SK-N-SH (cell line): Measurements from ENCODE around the gene TMEM269. TPM values are rescaled to one million over a fixed set of nuclear protein-coding genes. Genes with fewer than 3 reads are reported as not detected.

Experiments
- CTCF ChIA-PET: fragments of 300-600, 350-600 bp; formaldehyde crosslinking; extraction: SDS; loops from one replicate; lab custom pipeline; 2021; lab: Yijun Ruan, JAX
- POLR2A ChIA-PET: fragments of 350-600 bp; sonication (Branson Sonifier 250); formaldehyde crosslinking; extraction: SDS; loops from one replicate; lab custom pipeline; 2020; ENCODE audit warnings: antibody characterized with exemption, inconsistent platforms; lab: Yijun Ruan, JAX
- DNase-seq: peaks from one replicate; pipeline ENCODE4 v3.0.0; 2012
- H2AFZ ChIP-seq: fragments of 200-600 bp; sonication (generic); 2 replicates; pipeline ENCODE4 v1.8.1; 2016; ENCODE audit warnings: antibody characterized with exemption, mild to moderate bottlenecking, low read depth
- H3F3A ChIP-seq: fragments of 200-600 bp; sonication (generic); replicated peaks from 2 replicates; pipeline ENCODE3; 2016; ENCODE audit warnings: antibody characterized with exemption, mild to moderate bottlenecking; ENCODE audit not compliant: insufficient read depth
- H3K27ac ChIP-seq, 2 experiments: fragments of 200-500 bp in 1 of 2; fragments of 200-600 bp in 1 of 2; sonication (Bioruptor generic) in 1 of 2; sonication (generic), shearing (Covaris generic) in 1 of 2; 2 replicates each; pipeline versions ENCODE4 v1.5.1 to v1.6.1; 2014 to 2016; ENCODE audit warnings: low read depth in 2 of 2, inconsistent platforms in 1 of 2, low read length in 1 of 2, mild to moderate bottlenecking in 1 of 2, mixed read lengths in 1 of 2
- H3K27me3 ChIP-seq: fragments of 200-600 bp; sonication (generic), shearing (Covaris generic); 2 replicates; pipeline ENCODE4 v1.6.1; 2016; ENCODE audit warnings: mixed run types; ENCODE audit not compliant: insufficient read depth
- H3K36me3 ChIP-seq, 2 experiments: fragments of 200-500 bp in 1 of 2; fragments of 200-600 bp in 1 of 2; sonication (Bioruptor generic) in 1 of 2; sonication (generic) in 1 of 2; replicated peaks in 1 of 2; 2 replicates each; pipeline versions ENCODE3 to v1.5.1; 2014 to 2016; ENCODE audit warnings: low read length in 1 of 2, mild to moderate bottlenecking in 1 of 2; ENCODE audit not compliant: insufficient read depth in 2 of 2, control insufficient read depth in 1 of 2
- H3K4me1 ChIP-seq, 2 experiments: fragments of 200-500 bp in 1 of 2; fragments of 200-600 bp in 1 of 2; sonication (Bioruptor generic) in 1 of 2; sonication (generic), shearing (Covaris generic) in 1 of 2; 2 replicates each; pipeline versions ENCODE4 v1.5.1 to v1.6.1; 2014 to 2016; ENCODE audit warnings: low read depth in 1 of 2, low read length in 1 of 2, mixed run types in 1 of 2; ENCODE audit not compliant: insufficient read depth in 2 of 2, control insufficient read depth in 1 of 2
- H3K4me2 ChIP-seq: fragments of 200-600 bp; sonication (generic), shearing (Covaris generic); 2 replicates; pipeline ENCODE4 v1.6.1; 2017; ENCODE audit warnings: mixed run types
- H3K4me3 ChIP-seq, 2 experiments: fragments of 200-500 bp in 1 of 2; fragments of 200-600 bp in 1 of 2; sonication (Bioruptor generic) in 1 of 2; sonication (generic), shearing (Covaris generic) in 1 of 2; 2 replicates each; pipeline versions ENCODE4 v1.5.1 to v1.8.1; 2014 to 2016; ENCODE audit warnings: low read depth in 2 of 2, inconsistent platforms in 1 of 2, low read length in 1 of 2, mild to moderate bottlenecking in 1 of 2, mixed read lengths in 1 of 2, moderate library complexity in 1 of 2
- H3K79me2 ChIP-seq: fragments of 200-600 bp; sonication (generic); 2 replicates; pipeline ENCODE4 v1.8.1; 2017; ENCODE audit warnings: mild to moderate bottlenecking; ENCODE audit not compliant: insufficient read depth
- H3K9ac ChIP-seq: fragments of 200-600 bp; sonication (generic); 2 replicates; pipeline ENCODE4 v1.6.1; 2017; ENCODE audit warnings: mixed run types
- H3K9me2 ChIP-seq: fragments of 200-600 bp; sonication (generic); 2 replicates; pipeline ENCODE4 v1.6.1; 2017; ENCODE audit warnings: mixed run types
- H3K9me3 ChIP-seq: fragments of 200-600 bp; sonication (generic); 2 replicates; pipeline ENCODE4 v1.6.1; 2017; ENCODE audit warnings: mixed run types, mild to moderate bottlenecking, moderate library complexity
- H4K20me1 ChIP-seq: fragments of 200-600 bp; sonication (generic); 2 replicates; pipeline ENCODE4 v1.6.1; 2017; ENCODE audit warnings: mild to moderate bottlenecking, mixed run types; ENCODE audit not compliant: insufficient read depth
- CHD2 ChIP-seq: fragments of 150-350 bp; IDR thresholded peaks from 2 replicates; pipeline ENCODE4 v1.6.1; 2018; ENCODE audit warnings: low read length; ENCODE audit not compliant: partially characterized antibody
- CTCF ChIP-seq: fragments of 200-600 bp; sonication (generic); IDR thresholded peaks from 2 replicates; pipeline ENCODE4 v1.6.1; 2017; ENCODE audit warnings: antibody characterized with exemption, mild to moderate bottlenecking, moderate library complexity
- ELF1 ChIP-seq: IDR thresholded peaks from 2 replicates; pipeline ENCODE4 v1.4.0; 2012
- EP300 ChIP-seq, 2 experiments: IDR thresholded peaks; 2 replicates each; pipeline versions ENCODE4 v1.4.0 to v1.6.1; 2012; ENCODE audit warnings: borderline replicate concordance in 1 of 2, low read depth in 1 of 2, low read length in 1 of 2
- FOXJ3 ChIP-seq: sonication (generic); formaldehyde crosslinking; IDR thresholded peaks from 2 replicates; pipeline ENCODE4 v1.5.1; 2020; ENCODE audit warnings: mild to moderate bottlenecking, missing genetic modification reagents
- GABPA ChIP-seq: IDR thresholded peaks from 2 replicates; pipeline ENCODE4 v1.4.0; 2012; ENCODE audit warnings: low read depth, mild to moderate bottlenecking
- JUND ChIP-seq: IDR thresholded peaks from 2 replicates; pipeline ENCODE4 v1.4.0; 2012
- MEF2A ChIP-seq: IDR thresholded peaks from 2 replicates; pipeline ENCODE4 v1.4.0; 2012; ENCODE audit warnings: low read depth, borderline replicate concordance
- MXI1 ChIP-seq: IDR thresholded peaks from 2 replicates; pipeline ENCODE4 v1.6.1; 2012; ENCODE audit warnings: mild to moderate bottlenecking, low read depth, low read length, improper control_type of control experiment
- PBX3 ChIP-seq: IDR thresholded peaks from 2 replicates; pipeline ENCODE4; 2012
- POLR2AphosphoS5 ChIP-seq: IDR thresholded peaks from 2 replicates; pipeline ENCODE4 v1.6.1; 2012; ENCODE audit warnings: low read depth, low read length
- RAD21 ChIP-seq: IDR thresholded peaks from 2 replicates; pipeline ENCODE4 v1.6.1; 2012; ENCODE audit warnings: mild to moderate bottlenecking, low read length
- TCF12 ChIP-seq: IDR thresholded peaks from 2 replicates; pipeline ENCODE4 v1.4.0; 2012
- TEAD4 ChIP-seq: IDR thresholded peaks from 2 replicates; pipeline ENCODE4 v1.4.0; 2012; ENCODE audit warnings: mild to moderate bottlenecking, borderline replicate concordance; ENCODE audit not compliant: insufficient read depth
- ZBTB33 ChIP-seq: IDR thresholded peaks from 2 replicates; pipeline ENCODE4 v1.4.0; 2012; ENCODE audit warnings: low read depth, borderline replicate concordance
- WGBS: methylation state at CpG from one replicate; pipeline ENCODE4 v1.1.6; 2017; ENCODE audit warnings: low lambda C conversion rate; 5-methylcytosine and 5-hydroxymethylcytosine counted together
- polyA plus RNA-seq, 3 experiments: library from polyadenylated mRNA; depleted of rRNA; stranded (reverse); fragments of >200 nt; gene quantifications; 2 replicates each; pipeline ENCODE4 v1.2.3, GENCODE V29; 2012

TMEM269 gene
- polyA plus RNA-seq, 1 of the 3 experiments (the other 2 are of a cell fraction): 0.05 TPM

GRCh38 chr1:42806171-42806570 lies 21.4 kb downstream of the TMEM269 start (continued):
- TF ChIP-seq PBX3 (no peak), CTCF (no peak), MXI1 (no peak), POLR2AphosphoS5 (no peak), EP300 (IDR thresholded peaks at IDR 0.05; ENCODE audit: borderline replicate concordance in 1 of 2, low read depth in 1 of 2, low read length in 1 of 2) (no peak), GABPA (no peak), CHD2 (no peak), RAD21 (no peak)

GRCh38 chr1:42806593-42806992 lies 21.8 kb downstream of the TMEM269 start:
- H2AFZ ChIP-seq: no peak overlapping the region
- H3K9ac ChIP-seq: no peak overlapping the region
- H3K4me3 ChIP-seq: no peak overlapping the region
- no peaks in the 10 kb centered on the region for H3K9me2 ChIP-seq
- H3K27me3 ChIP-seq: no peaks in the 10 kb centered on the region
- peaks cover 0 to 5% of the 10 kb centered on the region in 2 experiments for H3K36me3 ChIP-seq
- H3K79me2 ChIP-seq: no peaks in the 10 kb centered on the region
- TF ChIP-seq MEF2A (no peak), TEAD4 (no peak), PBX3 (no peak), TCF12 (no peak), RAD21 (no peak), MXI1 (no peak), ELF1 (no peak), FOXJ3 (CRISPR knock-in tag) (no peak), JUND (no peak), ZBTB33 (no peak)
- H3K9me3 ChIP-seq: no peaks in the 10 kb centered on the region
- ChIA-PET CTCF (interaction anchor here (1.0 to 7.8 kb wide), 4 partner anchors 9 to 107 kb away, joined by 3 to 26 read pairs (median 6); no protein-coding TSS in a partner anchor), POLR2A (no interaction called here)
- no peak overlapping the region for H3K27ac ChIP-seq
- H4K20me1 ChIP-seq: no peaks in the 10 kb centered on the region
- peaks cover 0 to 2% of the 10 kb centered on the region in 2 experiments; a peak in 1 of 4 replicates for H3K4me1 ChIP-seq
- no peaks in the 10 kb centered on the region for H3F3A ChIP-seq
- no peak overlapping the region for H3K4me2 ChIP-seq
- no peak for DNase-seq
- WGBS: 94% methylated on average over 5 of the region's 5 CpGs
